Ishikawa (cell line): ENCODE data around the gene STEAP3.

Experiments
- CREB1 ChIP-seq: IDR thresholded peaks from 2 replicates; pipeline ENCODE4 v1.6.1; 2012; ENCODE audit warnings: low read depth
- FOXM1 ChIP-seq: IDR thresholded peaks from 2 replicates; pipeline ENCODE4 v1.6.1; 2012; ENCODE audit warnings: low read depth, borderline replicate concordance
- MAX ChIP-seq: IDR thresholded peaks from 2 replicates; pipeline ENCODE4 v1.6.1; 2012
- REST ChIP-seq: IDR thresholded peaks from 2 replicates; pipeline ENCODE4 v1.6.1; 2012; ENCODE audit warnings: low read depth, mild to moderate bottlenecking
- TAF1 ChIP-seq: IDR thresholded peaks from 2 replicates; pipeline ENCODE4 v1.6.1; 2012; ENCODE audit warnings: low read depth, mild to moderate bottlenecking
- USF1 ChIP-seq: IDR thresholded peaks from 2 replicates; pipeline ENCODE4 v1.6.1; 2012

GRCh38 chr2:119248751-119249150 is 25.1 kb downstream of the STEAP3 start:
- TF ChIP-seq MAX = no peak
- no peak for TF ChIP-seq REST
- no peak for TF ChIP-seq USF1
- TF ChIP-seq CREB1 = no peak
- no peak for TF ChIP-seq TAF1
- no peak for TF ChIP-seq FOXM1
